DND-41 (cell line): ENCODE results near the gene RBM20.

Experiments used
- ATAC-seq: fragments of 200-7000 bp; cut with Tn5 transposase; 3 replicates; pipeline ENCODE4 v1.9.1; 2021; ENCODE audit warnings: low read depth; ENCODE audit not compliant: insufficient read depth
- DNase-seq: peaks from one replicate; pipeline ENCODE4 v3.0.0-alpha.2; 2020
- H2AFZ ChIP-seq: 2 replicates; pipeline ENCODE4 v1.6.0; 2012; ENCODE audit warnings: low read depth, low read length
- H3K27ac ChIP-seq: 2 replicates; pipeline ENCODE4 v1.5.1; 2012; ENCODE audit warnings: low read length, inconsistent platforms
- H3K27me3 ChIP-seq: fragments of 200-600 bp; sonication (generic); 2 replicates; pipeline ENCODE4 v1.6.0; 2012; ENCODE audit warnings: low read length, mild to moderate bottlenecking, inconsistent platforms; ENCODE audit not compliant: insufficient read depth, poor library complexity
- H3K36me3 ChIP-seq: 2 replicates; pipeline ENCODE4 v1.5.1; 2012; ENCODE audit warnings: low read length, inconsistent platforms; ENCODE audit not compliant: insufficient read depth
- H3K4me1 ChIP-seq: 2 replicates; pipeline ENCODE4 v1.5.1; 2012; ENCODE audit warnings: mild to moderate bottlenecking, low read length; ENCODE audit not compliant: insufficient read depth
- H3K4me2 ChIP-seq: 2 replicates; pipeline ENCODE4 v1.6.0; 2012; ENCODE audit warnings: mild to moderate bottlenecking, moderate library complexity, low read length, inconsistent platforms; ENCODE audit not compliant: insufficient read depth
- H3K4me3 ChIP-seq, 2 experiments: fragments of 200-600 bp in 1 of 2; shearing (Covaris generic) in 1 of 2; 2 replicates each; pipeline ENCODE4 v1.5.1; 2012 to 2016; ENCODE audit warnings: inconsistent platforms in 2 of 2, low read length in 2 of 2, mild to moderate bottlenecking in 2 of 2, low read depth in 1 of 2, moderate library complexity in 1 of 2
- H3K79me2 ChIP-seq: 2 replicates; pipeline ENCODE4 v1.6.0; 2012; ENCODE audit warnings: low read length, inconsistent platforms; ENCODE audit not compliant: insufficient read depth
- H3K9ac ChIP-seq: 2 replicates; pipeline ENCODE4 v1.6.0; 2012; ENCODE audit warnings: low read depth, mild to moderate bottlenecking, inconsistent platforms, low read length, moderate library complexity
- H3K9me3 ChIP-seq: 2 replicates; pipeline ENCODE4 v1.5.1; 2012; ENCODE audit warnings: low read length, moderate library complexity, mild to moderate bottlenecking, inconsistent platforms; ENCODE audit not compliant: insufficient read depth, severe bottlenecking
- H4K20me1 ChIP-seq: 2 replicates; pipeline ENCODE4 v1.6.0; 2012; ENCODE audit warnings: low read length; ENCODE audit not compliant: insufficient read depth
- EZH2 ChIP-seq: IDR thresholded peaks from 3 replicates; pipeline ENCODE4 v1.6.1; 2012; ENCODE audit warnings: borderline replicate concordance, low read depth, mild to moderate bottlenecking, moderate library complexity, low read length, inconsistent platforms; ENCODE audit not compliant: severe bottlenecking
- TF ChIP-seq, protein P1 (sequence below): IDR thresholded peaks from 2 replicates; pipeline ENCODE4 v1.5.1; 2012; ENCODE audit warnings: borderline replicate concordance, low read length, moderate library complexity, mild to moderate bottlenecking; ENCODE audit not compliant: poor library complexity, severe bottlenecking; ENCODE audit errors: extremely low read depth

The RBM20 gene

DNA sequence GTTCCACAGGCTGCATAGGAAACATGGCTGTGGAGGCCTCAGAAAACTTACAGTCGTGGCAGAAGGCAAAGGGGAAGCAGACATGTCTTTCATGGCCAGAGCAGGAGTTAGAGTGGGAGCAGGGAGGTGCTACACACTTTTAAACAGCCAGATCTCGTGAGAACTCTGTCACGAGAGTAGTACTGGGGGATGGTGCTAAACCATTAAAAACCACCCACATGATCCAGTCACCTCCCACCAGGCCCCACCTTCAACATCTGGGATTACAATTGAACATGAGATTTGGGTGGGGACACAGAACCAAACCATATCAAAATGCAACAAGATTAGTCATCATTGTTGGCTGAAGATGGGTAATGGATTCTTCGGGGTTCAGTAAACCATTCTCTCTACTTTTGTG is 162.2 kb downstream of the RBM20 start:
- H4K20me1 ChIP-seq, result no peaks in the 10 kb centered on the region
- H3K9me3 ChIP-seq, result no peaks in the 10 kb centered on the region
- H2AFZ ChIP-seq, result no peak overlapping the region
- peaks cover 6% of the 10 kb centered on the region for H3K27me3 ChIP-seq
- no peak for TF ChIP-seq EZH2
- TF ChIP-seq, protein P1, sequence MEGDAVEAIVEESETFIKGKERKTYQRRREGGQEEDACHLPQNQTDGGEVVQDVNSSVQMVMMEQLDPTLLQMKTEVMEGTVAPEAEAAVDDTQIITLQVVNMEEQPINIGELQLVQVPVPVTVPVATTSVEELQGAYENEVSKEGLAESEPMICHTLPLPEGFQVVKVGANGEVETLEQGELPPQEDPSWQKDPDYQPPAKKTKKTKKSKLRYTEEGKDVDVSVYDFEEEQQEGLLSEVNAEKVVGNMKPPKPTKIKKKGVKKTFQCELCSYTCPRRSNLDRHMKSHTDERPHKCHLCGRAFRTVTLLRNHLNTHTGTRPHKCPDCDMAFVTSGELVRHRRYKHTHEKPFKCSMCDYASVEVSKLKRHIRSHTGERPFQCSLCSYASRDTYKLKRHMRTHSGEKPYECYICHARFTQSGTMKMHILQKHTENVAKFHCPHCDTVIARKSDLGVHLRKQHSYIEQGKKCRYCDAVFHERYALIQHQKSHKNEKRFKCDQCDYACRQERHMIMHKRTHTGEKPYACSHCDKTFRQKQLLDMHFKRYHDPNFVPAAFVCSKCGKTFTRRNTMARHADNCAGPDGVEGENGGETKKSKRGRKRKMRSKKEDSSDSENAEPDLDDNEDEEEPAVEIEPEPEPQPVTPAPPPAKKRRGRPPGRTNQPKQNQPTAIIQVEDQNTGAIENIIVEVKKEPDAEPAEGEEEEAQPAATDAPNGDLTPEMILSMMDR, result no peak
- ATAC-seq (no peak), DNase-seq (no peak)
- H3K4me1 ChIP-seq, result peaks cover 12% of the 10 kb centered on the region
- no peak overlapping the region for H3K4me2 ChIP-seq
- no peak overlapping the region for H3K27ac ChIP-seq
- H3K9ac ChIP-seq, result no peak overlapping the region
- H3K79me2 ChIP-seq, result no peaks in the 10 kb centered on the region
- no peak overlapping the region for H3K4me3 ChIP-seq
- H3K36me3 ChIP-seq, result no peaks in the 10 kb centered on the region

GRCh38 chr10:110808123-110808522 is 164.0 kb downstream of the RBM20 start:
- H3K4me1 ChIP-seq, result peaks cover 2% of the 10 kb centered on the region
- ATAC-seq (no peak), DNase-seq (no peak)
- peaks cover 6% of the 10 kb centered on the region for H3K27me3 ChIP-seq
- TF ChIP-seq EZH2, result no peak
- TF ChIP-seq, protein P1, result no peak
- H4K20me1 ChIP-seq, result no peaks in the 10 kb centered on the region
- no peaks in the 10 kb centered on the region for H3K79me2 ChIP-seq
- H2AFZ ChIP-seq, result no peak overlapping the region
- H3K4me3 ChIP-seq, result no peak overlapping the region
- H3K4me2 ChIP-seq, result no peak overlapping the region
- H3K27ac ChIP-seq, result no peak overlapping the region
- no peaks in the 10 kb centered on the region for H3K9me3 ChIP-seq
- H3K9ac ChIP-seq, result no peak overlapping the region
- H3K36me3 ChIP-seq, result no peaks in the 10 kb centered on the region

- H3K36me3 ChIP-seq, result no peaks in the 10 kb centered on the region
- H3K27me3 ChIP-seq, result peaks cover 6% of the 10 kb centered on the region
- no peak overlapping the region for H3K4me2 ChIP-seq
- DNase-seq (no peak), ATAC-seq (no peak)
- H3K4me1 ChIP-seq, result no peaks in the 10 kb centered on the region
- no peak overlapping the region for H3K4me3 ChIP-seq
- TF ChIP-seq, protein P1, result no peak
- TF ChIP-seq EZH2, result no peak
- H2AFZ ChIP-seq, result no peak overlapping the region
- no peaks in the 10 kb centered on the region for H3K9me3 ChIP-seq
- no peaks in the 10 kb centered on the region for H3K79me2 ChIP-seq
- H4K20me1 ChIP-seq, result no peaks in the 10 kb centered on the region
- H3K27ac ChIP-seq, result no peak overlapping the region
- H3K9ac ChIP-seq, result no peak overlapping the region
Observed at GRCh38 chr10:110808615-110809014, 164.5 kb downstream of the RBM20 start.

GRCh38 chr10:110810625-110811024 is 166.5 kb downstream of the RBM20 start:
- Histone ChIP-seq H3K27me3 (peaks cover 6% of the 10 kb centered on the region), H3K4me1 (no peaks in the 10 kb centered on the region), H3K4me2 (no peak overlapping the region), H2AFZ (no peak overlapping the region), H3K9me3 (no peaks in the 10 kb centered on the region), H3K36me3 (no peaks in the 10 kb centered on the region), H3K27ac (no peak overlapping the region), H3K79me2 (no peaks in the 10 kb centered on the region), H3K9ac (no peak overlapping the region), H3K4me3 (no peak overlapping the region), H4K20me1 (no peaks in the 10 kb centered on the region)
- no peak for ATAC-seq
- TF ChIP-seq, protein P1, result no peak
- TF ChIP-seq EZH2, result no peak
- DNase-seq, result no peak
